H9 (cell line): ENCODE measurements around the gene PLA2G2C. TPM values are rescaled to one million over a fixed set of nuclear protein-coding genes. Genes with fewer than 3 reads are reported as not detected.
A peak's percentile ranks its signal among the peaks of the same experiment; 100 is the strongest.

Experiments
- DNase-seq: peaks from one replicate; pipeline ENCODE4 v3.0.0-alpha.2; 2017
- H2AFZ ChIP-seq: one replicate; pipeline ENCODE4 v1.6.1; 2013; ENCODE audit warnings: mild to moderate bottlenecking, low read length, control low read depth, moderate library complexity
- H2AK5ac ChIP-seq: 2 replicates; pipeline ENCODE4 v1.6.1; 2013; ENCODE audit warnings: low read length, control low read depth, mixed read lengths; ENCODE audit not compliant: insufficient read length
- H2BK120ac ChIP-seq: one replicate; pipeline ENCODE4 v1.6.1; 2013; ENCODE audit warnings: low read depth, mild to moderate bottlenecking, low read length, control low read depth, inconsistent platforms; ENCODE audit not compliant: poor library complexity, severe bottlenecking
- H2BK12ac ChIP-seq: 2 replicates; pipeline ENCODE4 v1.6.1; 2013; ENCODE audit warnings: low read length, control low read depth, mixed read lengths, low read depth; ENCODE audit not compliant: insufficient read length
- H2BK15ac ChIP-seq: 2 replicates; pipeline ENCODE4 v1.6.1; 2013; ENCODE audit warnings: low read depth, low read length, control low read depth
- H2BK20ac ChIP-seq: one replicate; pipeline ENCODE4 v1.6.1; 2013; ENCODE audit warnings: low read depth, mild to moderate bottlenecking, low read length, control low read depth, inconsistent platforms; ENCODE audit not compliant: poor library complexity, severe bottlenecking
- H2BK5ac ChIP-seq: 2 replicates; pipeline ENCODE4 v1.6.1; 2013; ENCODE audit warnings: low read length, control low read depth, mixed read lengths; ENCODE audit not compliant: insufficient read length
- H3K14ac ChIP-seq: 2 replicates; pipeline ENCODE4 v1.6.1; 2013; ENCODE audit warnings: low read length, control low read depth; ENCODE audit not compliant: insufficient read depth
- H3K18ac ChIP-seq: 2 replicates; pipeline ENCODE4 v1.6.1; 2013; ENCODE audit warnings: low read depth, mild to moderate bottlenecking, mixed read lengths, low read length, control low read depth; ENCODE audit not compliant: insufficient read length
- H3K23ac ChIP-seq: 2 replicates; pipeline ENCODE4 v1.6.1; 2013; ENCODE audit warnings: low read length, control low read depth, mixed read lengths, low read depth; ENCODE audit not compliant: insufficient read length
- H3K23me2 ChIP-seq: 2 replicates; pipeline ENCODE4 v1.6.1; 2013; ENCODE audit warnings: low read depth, mild to moderate bottlenecking, mixed read lengths, low read length, control low read depth; ENCODE audit not compliant: insufficient read length, poor library complexity, severe bottlenecking
- H3K27ac ChIP-seq: 2 replicates; pipeline ENCODE4 v1.5.1; 2013; ENCODE audit warnings: low read length, control low read depth, mixed read lengths, low read depth; ENCODE audit not compliant: insufficient read length
- H3K27me3 ChIP-seq: 2 replicates; pipeline ENCODE4 v1.6.1; 2013; ENCODE audit warnings: low read length, control low read depth, inconsistent platforms; ENCODE audit not compliant: insufficient read depth
- H3K4ac ChIP-seq: 2 replicates; pipeline ENCODE4 v1.6.1; 2013; ENCODE audit warnings: low read depth, mild to moderate bottlenecking, control low read depth, inconsistent platforms, low read length, moderate library complexity
- H3K4me1 ChIP-seq: 2 replicates; pipeline ENCODE4 v1.6.1; 2013; ENCODE audit warnings: low read length, control low read depth, inconsistent platforms; ENCODE audit not compliant: insufficient read depth
- H3K4me2 ChIP-seq: 2 replicates; pipeline ENCODE4 v1.6.1; 2013; ENCODE audit warnings: low read length, control low read depth, mixed read lengths; ENCODE audit not compliant: insufficient read length, insufficient read depth
- H3K56ac ChIP-seq: 2 replicates; pipeline ENCODE4 v1.6.1; 2013; ENCODE audit warnings: low read depth, mild to moderate bottlenecking, mixed read lengths, low read length, control low read depth; ENCODE audit not compliant: insufficient read length
- H3K79me1 ChIP-seq: 2 replicates; pipeline ENCODE4 v1.6.1; 2013; ENCODE audit warnings: low read depth, mild to moderate bottlenecking, moderate library complexity, low read length, control low read depth, inconsistent platforms; ENCODE audit not compliant: insufficient read depth, poor library complexity, severe bottlenecking
- H3K79me2 ChIP-seq: 2 replicates; pipeline ENCODE4 v1.6.1; 2013; ENCODE audit warnings: low read length, control low read depth, inconsistent platforms; ENCODE audit not compliant: insufficient read depth
- H3K9ac ChIP-seq: 2 replicates; pipeline ENCODE4 v1.6.1; 2013; ENCODE audit warnings: low read length, control low read depth, mixed read lengths; ENCODE audit not compliant: insufficient read length; ENCODE audit errors: extremely low read depth
- H3K9me3 ChIP-seq: one replicate; pipeline ENCODE4 v1.6.1; 2013; ENCODE audit warnings: low read depth, low read length, inconsistent platforms; ENCODE audit not compliant: control insufficient read depth
- H3T11ph ChIP-seq: one replicate; pipeline ENCODE4 v1.6.1; 2013; ENCODE audit warnings: mild to moderate bottlenecking, low read length, control low read depth, inconsistent platforms
- H4K20me1 ChIP-seq: one replicate; pipeline ENCODE4 v1.6.1; 2013; ENCODE audit not compliant: control insufficient read depth, insufficient read length, insufficient read depth
- H4K5ac ChIP-seq: 2 replicates; pipeline ENCODE4 v1.6.1; 2013; ENCODE audit warnings: low read depth, mild to moderate bottlenecking, mixed read lengths, low read length, control low read depth; ENCODE audit not compliant: insufficient read length
- H4K8ac ChIP-seq: replicated peaks from 2 replicates; pipeline ENCODE4 v1.6.1; 2013; ENCODE audit warnings: low read length, control low read depth, mixed read lengths, low read depth; ENCODE audit not compliant: insufficient read length
- H4K91ac ChIP-seq: 2 replicates; pipeline ENCODE4 v1.6.1; 2013; ENCODE audit warnings: low read depth, mild to moderate bottlenecking, moderate library complexity, mixed read lengths, low read length, control low read depth; ENCODE audit not compliant: insufficient read length
- H3K27ac Mint-ChIP-seq, 3 experiments: 2 replicates in 2 of 3; 3 replicates in 1 of 3; pipeline ENCODE4 v1.8.0; 2020 to 2021; ENCODE audit warnings: mixed read lengths in 3 of 3, mild to moderate bottlenecking in 1 of 3, moderate library complexity in 1 of 3
- H3K27me3 Mint-ChIP-seq: 2 replicates; pipeline ENCODE4 v1.8.0; 2021; ENCODE audit warnings: low read depth, mild to moderate bottlenecking, moderate library complexity, mixed read lengths
- H3K36me3 Mint-ChIP-seq, 3 experiments: 2 replicates in 2 of 3; 3 replicates in 1 of 3; pipeline ENCODE4 v1.8.0; 2020 to 2021; ENCODE audit warnings: low read depth in 3 of 3, mixed read lengths in 3 of 3; ENCODE audit not compliant: insufficient read depth in 1 of 3
- H3K4me1 Mint-ChIP-seq, 2 experiments: 2 replicates each; pipeline ENCODE4 v1.8.0; 2020; ENCODE audit warnings: mixed read lengths in 2 of 2
- H3K4me3 Mint-ChIP-seq, 2 experiments: 2 replicates in 1 of 2; 3 replicates in 1 of 2; pipeline ENCODE4 v1.8.0; 2020 to 2021; ENCODE audit warnings: mild to moderate bottlenecking in 2 of 2, mixed read lengths in 2 of 2, moderate library complexity in 1 of 2
- H3K9me3 Mint-ChIP-seq, 2 experiments: 2 replicates in 1 of 2; 3 replicates in 1 of 2; pipeline ENCODE4 v1.8.0; 2020; ENCODE audit warnings: mild to moderate bottlenecking in 2 of 2, mixed read lengths in 2 of 2, moderate library complexity in 1 of 2
- WGBS: extraction: QIAGEN DNeasy Blood & Tissue Kit; methylation state at CpG from one replicate; pipeline ENCODE4 v1.1.7; 2013; ENCODE audit warnings: missing lambda C conversion rate, low lambda C conversion rate, mixed read lengths; ENCODE audit not compliant: insufficient read length; ENCODE audit errors: extremely low coverage; 5-methylcytosine and 5-hydroxymethylcytosine counted together
- total RNA-seq: library from RNA; stranded (reverse); gene quantifications from 2 replicates; pipeline ENCODE4 v1.2.1, GENCODE V29; 2021
- TF ChIP-seq, protein P1 (sequence below): fragments of 200-600 bp; sonication (generic); conservative IDR thresholded peaks from 3 replicates; pipeline ENCODE4 v1.8.0; 2021; ENCODE audit warnings: antibody characterized with exemption, mild to moderate bottlenecking

The PLA2G2C gene
- total RNA-seq, 1 experiment from 2014 or later = not detected

DNA sequence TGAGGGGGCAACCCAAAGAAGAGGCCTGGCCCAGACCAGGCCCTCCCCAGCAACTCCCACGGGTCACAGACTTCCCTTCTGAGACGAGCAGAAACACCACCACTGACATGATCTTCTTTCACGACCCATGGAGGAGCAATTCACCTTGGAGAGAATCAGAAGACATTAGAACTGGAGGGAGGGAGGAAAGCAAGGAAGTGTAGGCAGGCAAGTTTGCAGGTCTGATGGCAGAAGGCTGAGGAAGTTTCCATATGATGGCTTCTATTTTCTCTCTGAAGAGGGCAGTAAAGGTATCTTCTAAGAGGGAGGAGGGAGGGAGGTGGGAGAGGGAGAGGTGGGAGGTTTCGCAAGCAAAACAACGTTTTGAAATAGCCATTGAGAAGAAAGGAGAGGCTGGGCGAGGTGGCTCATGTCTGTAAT, 1.8 kb downstream of the PLA2G2C start:
- Histone ChIP-seq H2BK5ac (no peak overlapping the region), H2BK20ac (no peak overlapping the region), H3K27me3 (no peaks in the 10 kb centered on the region; the same call in 1 of the 2 replicates), H2BK15ac (no peak overlapping the region), H3K4me1 (0 out of 2 replicates have a peak, but pooled peaks cover 3% of the 10 kb centered on the region), H4K5ac (no peak overlapping the region), H3K27ac (no peak overlapping the region), H2BK120ac (no peak overlapping the region), H3K4ac (no peak overlapping the region), H3T11ph (no peak overlapping the region), H3K23ac (no peak overlapping the region), H2BK12ac (no peak overlapping the region), H3K56ac (no peak overlapping the region), H4K20me1 (no peaks in the 10 kb centered on the region), H3K4me2 (no peak overlapping the region), H2AK5ac (no peak overlapping the region), H4K8ac (no peak overlapping the region), H3K79me1 (no peaks in the 10 kb centered on the region), H4K91ac (no peak overlapping the region), H3K14ac (0 out of 2 replicates have a peak overlapping the region, but pooled peaks have one; percentile 44), H3K23me2 (peaks cover 6% of the 10 kb centered on the region), H3K9ac (no peak overlapping the region), H2AFZ (no peak overlapping the region), H3K79me2 (no peaks in the 10 kb centered on the region), H3K18ac (no peak overlapping the region), H3K9me3 (no peaks in the 10 kb centered on the region)
- Mint-ChIP-seq H3K4me3 (peak overlapping the region in 1 of 2 experiments; percentile 36; a peak in 3 of 5 replicates), H3K4me1 (peaks cover 16 to 21% of the 10 kb centered on the region in 2 experiments), H3K27ac (no peak overlapping the region), H3K9me3 (peaks cover 3 to 8% of the 10 kb centered on the region in 2 experiments; a peak in 4 of 5 replicates), H3K27me3 (peaks cover 85% of the 10 kb centered on the region), H3K36me3 (no peaks in the 10 kb centered on the region)
- no peak for DNase-seq
- no CpG with 5 or more reads among the region's 6 CpGs for WGBS
- TF ChIP-seq, protein P1, sequence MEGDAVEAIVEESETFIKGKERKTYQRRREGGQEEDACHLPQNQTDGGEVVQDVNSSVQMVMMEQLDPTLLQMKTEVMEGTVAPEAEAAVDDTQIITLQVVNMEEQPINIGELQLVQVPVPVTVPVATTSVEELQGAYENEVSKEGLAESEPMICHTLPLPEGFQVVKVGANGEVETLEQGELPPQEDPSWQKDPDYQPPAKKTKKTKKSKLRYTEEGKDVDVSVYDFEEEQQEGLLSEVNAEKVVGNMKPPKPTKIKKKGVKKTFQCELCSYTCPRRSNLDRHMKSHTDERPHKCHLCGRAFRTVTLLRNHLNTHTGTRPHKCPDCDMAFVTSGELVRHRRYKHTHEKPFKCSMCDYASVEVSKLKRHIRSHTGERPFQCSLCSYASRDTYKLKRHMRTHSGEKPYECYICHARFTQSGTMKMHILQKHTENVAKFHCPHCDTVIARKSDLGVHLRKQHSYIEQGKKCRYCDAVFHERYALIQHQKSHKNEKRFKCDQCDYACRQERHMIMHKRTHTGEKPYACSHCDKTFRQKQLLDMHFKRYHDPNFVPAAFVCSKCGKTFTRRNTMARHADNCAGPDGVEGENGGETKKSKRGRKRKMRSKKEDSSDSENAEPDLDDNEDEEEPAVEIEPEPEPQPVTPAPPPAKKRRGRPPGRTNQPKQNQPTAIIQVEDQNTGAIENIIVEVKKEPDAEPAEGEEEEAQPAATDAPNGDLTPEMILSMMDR = 0 out of 3 replicates have a peak, but pooled peaks have one; percentile 18
